Activated T-helper 1 cell treated with anti-CD3 and anti-CD28 coated beads, Interleukin-12 subunit alpha, Interleukin-12 subunit beta, Interleukin-2, Interleukin-4 antibody, amounts not matched to agents 30 ng/mL and 10 ng/mL and 1 ng/mL, durations not matched to agents 14 hours and 24 hours and 36 hours (primary cell): Measurements from ENCODE around the gene MSL1. TPM values are rescaled to one million over a fixed set of nuclear protein-coding genes. Genes with fewer than 3 reads are reported as not detected.
A peak's percentile ranks its signal among the peaks of the same experiment; 100 is the strongest.

ENCODE experiments used
- DNase-seq: peaks from one replicate; pipeline ENCODE4 v3.0.0; 2021; ENCODE audit warnings: low spot score
- H3K27ac Mint-ChIP-seq: one replicate; pipeline ENCODE4 v1.8.0; 2021; ENCODE audit warnings: mild to moderate bottlenecking, mixed read lengths
- H3K27me3 Mint-ChIP-seq: one replicate; pipeline ENCODE4 v1.8.0; 2022; ENCODE audit warnings: mild to moderate bottlenecking, moderate library complexity, mixed read lengths; ENCODE audit not compliant: insufficient read depth
- H3K36me3 Mint-ChIP-seq: one replicate; pipeline ENCODE4 v1.8.0; 2021; ENCODE audit warnings: low read depth, mixed read lengths
- H3K4me1 Mint-ChIP-seq: one replicate; pipeline ENCODE4 v1.8.0; 2021; ENCODE audit warnings: low read depth, mixed read lengths
- H3K4me3 Mint-ChIP-seq: one replicate; pipeline ENCODE4 v1.8.0; 2021; ENCODE audit warnings: mild to moderate bottlenecking, moderate library complexity, mixed read lengths
- H3K9me3 Mint-ChIP-seq: one replicate; pipeline ENCODE4 v1.8.0; 2021; ENCODE audit warnings: mixed read lengths
- intact Hi-C: fragments of 100-400 bp; cut with micrococcal nuclease; formaldehyde crosslinking; loops from one replicate; pipeline ENCODE4 v1.15.1; 2024
- total RNA-seq: library from RNA; stranded (reverse); gene quantifications from 2 replicates; pipeline ENCODE4 v1.2.3, GENCODE V29; 2022

MSL1 gene
- total RNA-seq, 1 donor from 2014 or later = 87.6 TPM

GRCh38 chr17:40113110-40113906 lies 8.5 kb upstream of the MSL1 start:
- peak overlapping the region; percentile 82 for H3K4me3 Mint-ChIP-seq
- peaks cover 43% of the 10 kb centered on the region for H3K4me1 Mint-ChIP-seq
- peak overlapping the region; percentile 94 for H3K27ac Mint-ChIP-seq
- intact Hi-C loops = loop anchor here (1.0 to 5.0 kb wide), 12 partner anchors 10 to 1361 kb away; partner anchors contain the start of genes CASC3, MED24, PSMB3 and RAPGEFL1
- no peaks in the 10 kb centered on the region for H3K36me3 Mint-ChIP-seq
- H3K27me3 Mint-ChIP-seq = peaks cover under 1% of the 10 kb centered on the region
- DNase-seq = peak; percentile 89
- no peaks in the 10 kb centered on the region for H3K9me3 Mint-ChIP-seq

- peaks cover 42% of the 10 kb centered on the region for H3K4me1 Mint-ChIP-seq
- intact Hi-C loops = loop anchor here (1.0 to 5.0 kb wide), 12 partner anchors 9 to 1362 kb away; partner anchors contain the start of genes CASC3, MED24, PSMB3 and RAPGEFL1
- no peaks in the 10 kb centered on the region for H3K27me3 Mint-ChIP-seq
- H3K9me3 Mint-ChIP-seq = no peaks in the 10 kb centered on the region
- H3K4me3 Mint-ChIP-seq = peak overlapping the region; percentile 82
- DNase-seq = no peak
- peak overlapping the region; percentile 94 for H3K27ac Mint-ChIP-seq
- H3K36me3 Mint-ChIP-seq = no peaks in the 10 kb centered on the region
Observed at GRCh38 chr17:40113907-40114245, 7.9 kb upstream of the MSL1 start.

GRCh38 chr17:40115101-40115436 lies 6.7 kb upstream of the MSL1 start:
- Mint-ChIP-seq H3K4me1 (peaks cover 42% of the 10 kb centered on the region), H3K4me3 (no peak overlapping the region), H3K9me3 (no peaks in the 10 kb centered on the region), H3K36me3 (no peaks in the 10 kb centered on the region), H3K27ac (no peak overlapping the region), H3K27me3 (no peaks in the 10 kb centered on the region)
- no peak for DNase-seq
- intact Hi-C loops = no loop called here

- intact Hi-C loops = no loop called here
- peak overlapping the region; percentile 97 for H3K4me3 Mint-ChIP-seq
- H3K9me3 Mint-ChIP-seq = no peaks in the 10 kb centered on the region
- no peak for DNase-seq
- no peak overlapping the region for H3K27ac Mint-ChIP-seq
- H3K36me3 Mint-ChIP-seq = peaks cover 22% of the 10 kb centered on the region
- H3K27me3 Mint-ChIP-seq = no peaks in the 10 kb centered on the region
- peaks cover 41% of the 10 kb centered on the region for H3K4me1 Mint-ChIP-seq
Observed at GRCh38 chr17:40122136-40122998, 596 bp downstream of the MSL1 start.

GRCh38 chr17:40122999-40123810 lies 1.4 kb downstream of the MSL1 start:
- Mint-ChIP-seq H3K36me3 (peaks cover 28% of the 10 kb centered on the region), H3K9me3 (no peaks in the 10 kb centered on the region), H3K27ac (peak overlapping the region; percentile 94), H3K4me1 (peaks cover 40% of the 10 kb centered on the region), H3K4me3 (peak overlapping the region; percentile 97), H3K27me3 (no peaks in the 10 kb centered on the region)
- peak; percentile 55 for DNase-seq
- intact Hi-C loops = loop anchor here (1.0 kb wide), 4 partner anchors 10 to 195 kb away; partner anchors contain the start of gene CASC3

- peak overlapping the region; percentile 97 for H3K4me3 Mint-ChIP-seq
- intact Hi-C loops = loop anchor here (1.0 kb wide), 4 partner anchors 10 to 195 kb away; partner anchors contain the start of gene CASC3
- H3K9me3 Mint-ChIP-seq = no peaks in the 10 kb centered on the region
- H3K27me3 Mint-ChIP-seq = no peaks in the 10 kb centered on the region
- H3K27ac Mint-ChIP-seq = peak overlapping the region; percentile 94
- peaks cover 37% of the 10 kb centered on the region for H3K4me1 Mint-ChIP-seq
- H3K36me3 Mint-ChIP-seq = peaks cover 28% of the 10 kb centered on the region
- no peak for DNase-seq
Observed at GRCh38 chr17:40123811-40124114, 2.0 kb downstream of the MSL1 start.

GRCh38 chr17:40124279-40125141 lies 2.7 kb downstream of the MSL1 start:
- H3K27ac Mint-ChIP-seq = peak overlapping the region; percentile 42
- intact Hi-C loops = no loop called here
- H3K4me3 Mint-ChIP-seq = peak overlapping the region; percentile 97
- DNase-seq = no peak
- no peaks in the 10 kb centered on the region for H3K9me3 Mint-ChIP-seq
- H3K4me1 Mint-ChIP-seq = peaks cover 37% of the 10 kb centered on the region
- H3K27me3 Mint-ChIP-seq = no peaks in the 10 kb centered on the region
- H3K36me3 Mint-ChIP-seq = peaks cover 34% of the 10 kb centered on the region

- Mint-ChIP-seq H3K27me3 (no peaks in the 10 kb centered on the region), H3K27ac (no peak overlapping the region), H3K4me1 (peaks cover 33% of the 10 kb centered on the region), H3K4me3 (no peak overlapping the region), H3K36me3 (peaks cover 68% of the 10 kb centered on the region), H3K9me3 (no peaks in the 10 kb centered on the region)
- no peak for DNase-seq
- intact Hi-C loops = no loop called here
Observed at GRCh38 chr17:40129498-40129897, 7.7 kb downstream of the MSL1 start.

GRCh38 chr17:40130352-40131042 lies 8.7 kb downstream of the MSL1 start:
- DNase-seq = no peak
- no peak overlapping the region for H3K27ac Mint-ChIP-seq
- H3K9me3 Mint-ChIP-seq = no peaks in the 10 kb centered on the region
- peaks cover 27% of the 10 kb centered on the region for H3K4me1 Mint-ChIP-seq
- no peaks in the 10 kb centered on the region for H3K27me3 Mint-ChIP-seq
- H3K4me3 Mint-ChIP-seq = no peak overlapping the region
- intact Hi-C loops = no loop called here
- H3K36me3 Mint-ChIP-seq = peaks cover 74% of the 10 kb centered on the region

- no peaks in the 10 kb centered on the region for H3K27me3 Mint-ChIP-seq
- H3K4me3 Mint-ChIP-seq = no peak overlapping the region
- peaks cover 29% of the 10 kb centered on the region for H3K4me1 Mint-ChIP-seq
- no peak overlapping the region for H3K27ac Mint-ChIP-seq
- H3K9me3 Mint-ChIP-seq = no peaks in the 10 kb centered on the region
- intact Hi-C loops = no loop called here
- peaks cover 67% of the 10 kb centered on the region for H3K36me3 Mint-ChIP-seq
- DNase-seq = no peak
Observed at GRCh38 chr17:40134184-40134583, 12.4 kb downstream of the MSL1 start.

GRCh38 chr17:40135817-40136216 lies 14.0 kb downstream of the MSL1 start:
- DNase-seq = no peak
- Mint-ChIP-seq H3K4me1 (peaks cover 29% of the 10 kb centered on the region), H3K27me3 (peaks cover 2% of the 10 kb centered on the region), H3K9me3 (no peaks in the 10 kb centered on the region), H3K4me3 (no peak overlapping the region), H3K27ac (peak overlapping the region; percentile 40), H3K36me3 (peaks cover 53% of the 10 kb centered on the region)
- intact Hi-C loops = no loop called here
